Esophagus muscularis mucosa (tissue), 4 donors: ENCODE results near the gene WDR70. TPM values are rescaled to one million over a fixed set of nuclear protein-coding genes. Genes with fewer than 3 reads are reported as not detected.
"Not testable (repeated sequence)": the region's sequence is repeated elsewhere in the genome, so short reads cannot be mapped to it uniquely, and the experiment has no call there.

Experiments
- DNase-seq: peaks from one replicate; pipeline ENCODE4 v3.0.0-alpha.2; 2017; ENCODE audit errors: extremely low spot score
- H3K27ac ChIP-seq, 4 donors: fragments of 200-600 bp; sonication (generic); replicated peaks in 1 of 4; 1 replicate in 3 of 4; 2 replicates in 1 of 4; pipeline ENCODE4 v1.5.1; 2016 to 2019; ENCODE audit warnings: mild to moderate bottlenecking in 1 of 4
- H3K27me3 ChIP-seq, 4 donors: fragments of 200-600 bp; sonication (generic); one replicate each; pipeline versions ENCODE4 v1.5.1 to v1.6.0; 2016 to 2019
- H3K36me3 ChIP-seq, 4 donors: fragments of 200-600 bp; sonication (generic); one replicate each; pipeline ENCODE4 v1.5.1; 2016 to 2019
- H3K4me1 ChIP-seq, 4 donors: fragments of 200-600 bp; sonication (generic); one replicate each; pipeline ENCODE4 v1.5.1; 2016 to 2019
- H3K4me3 ChIP-seq, 4 donors: fragments of 200-600 bp; sonication (generic); 1 replicate in 2 of 4; 2 replicates in 2 of 4; pipeline ENCODE4 v1.5.1; 2016 to 2019; ENCODE audit warnings: mild to moderate bottlenecking in 4 of 4, moderate library complexity in 1 of 4
- H3K9me3 ChIP-seq, 4 donors: fragments of 200-600 bp; sonication (generic); 1 replicate in 3 of 4; 2 replicates in 1 of 4; pipeline ENCODE4 v1.5.1; 2016 to 2019
- CTCF ChIP-seq, 3 experiments: fragments of 200-600 bp in 2 of 3; fragments of 450-650 bp in 1 of 3; sonication (generic) in 2 of 3; IDR thresholded peaks; one replicate each; pipeline ENCODE4 v1.5.1; 2017 to 2019; ENCODE audit warnings: antibody characterized with exemption in 3 of 3, mild to moderate bottlenecking in 2 of 3, moderate library complexity in 1 of 3
- EP300 ChIP-seq: sonication (generic); formaldehyde crosslinking; IDR thresholded peaks from one replicate; pipeline ENCODE4 v1.6.1; 2017; ENCODE audit warnings: antibody characterized with exemption
- POLR2A ChIP-seq: fragments of 450-650 bp; IDR thresholded peaks from one replicate; pipeline ENCODE4 v1.6.1; 2017; ENCODE audit warnings: antibody characterized with exemption, moderate library complexity, mild to moderate bottlenecking, low read depth
- POLR2AphosphoS5 ChIP-seq, 2 donors: sonication (generic); formaldehyde crosslinking; IDR thresholded peaks; one replicate each; pipeline ENCODE4 v1.6.1; 2017; ENCODE audit warnings: antibody characterized with exemption in 2 of 2
- WGBS: methylation state at CpG from one replicate; pipeline ENCODE4 v1.1.5; 2018; 5-methylcytosine and 5-hydroxymethylcytosine counted together
- intact Hi-C: fragments of 100-400 bp; cut with DNase I; formaldehyde crosslinking; loops from one replicate; pipeline ENCODE4 v1.15.1; 2023
- total RNA-seq, 4 donors: library from RNA; depleted of rRNA; stranded (reverse); fragments of >200 nt; gene quantifications; one replicate each; pipeline versions ENCODE4 v1.1.0 to v1.2.1, GENCODE V29; 2016

WDR70 gene
- total RNA-seq, 4 donors from 2014 or later, result 15.6 to 24.1 (median 19.6) TPM

- 94% methylated on average over 3 of the region's 3 CpGs for WGBS
- intact Hi-C loops, result no loop called here
- no peak for DNase-seq
These were observed 199.1 kb downstream of the WDR70 start for GRCh38 chr5:37578176-37578575.

GRCh38 chr5:37580106-37580505, 201.0 kb downstream of the WDR70 start:
- TF ChIP-seq POLR2AphosphoS5 (IDR thresholded peaks at IDR 0.05) (no peak), POLR2A (no peak), EP300 (no peak), CTCF (IDR thresholded peaks at IDR 0.05) (no peak)
- 57% methylated on average over 2 of the region's 2 CpGs for WGBS
- H3K27ac ChIP-seq, result no peak overlapping the region
- DNase-seq, result no peak
- no peaks in the 10 kb centered on the region for H3K36me3 ChIP-seq
- no peaks in the 10 kb centered on the region for H3K4me1 ChIP-seq
- no peaks in the 10 kb centered on the region for H3K27me3 ChIP-seq
- intact Hi-C loops, result no loop called here
- H3K4me3 ChIP-seq, result no peak overlapping the region
- no peaks in the 10 kb centered on the region for H3K9me3 ChIP-seq

More at GRCh38 chr5:37578176-37578575, 199.1 kb downstream of the WDR70 start:
- no peak overlapping the region for H3K27ac ChIP-seq
- H3K9me3 ChIP-seq, result no peaks in the 10 kb centered on the region
- no peaks in the 10 kb centered on the region for H3K36me3 ChIP-seq
- H3K4me3 ChIP-seq, result no peak overlapping the region
- no peaks in the 10 kb centered on the region for H3K27me3 ChIP-seq
- no peaks in the 10 kb centered on the region for H3K4me1 ChIP-seq
- TF ChIP-seq POLR2AphosphoS5 (IDR thresholded peaks at IDR 0.05) (no peak), CTCF (IDR thresholded peaks at IDR 0.05) (no peak), POLR2A (no peak), EP300 (no peak)

GRCh38 chr5:37582202-37582601, 203.1 kb downstream of the WDR70 start:
- Histone ChIP-seq H3K27me3 (no peaks in the 10 kb centered on the region), H3K4me3 (no peak overlapping the region), H3K9me3 (no peaks in the 10 kb centered on the region), H3K27ac (no peak overlapping the region), H3K4me1 (no peaks in the 10 kb centered on the region), H3K36me3 (no peaks in the 10 kb centered on the region)
- intact Hi-C loops, result no loop called here
- no peak for TF ChIP-seq EP300
- WGBS, result 95% methylated on average over 2 of the region's 2 CpGs
- DNase-seq, result no peak

GRCh38 chr5:37593292-37593691, 214.2 kb downstream of the WDR70 start:
- H3K9me3 ChIP-seq, intact Hi-C loops, H3K27me3 ChIP-seq, H3K27ac ChIP-seq, H3K4me3 ChIP-seq, DNase-seq, H3K36me3 ChIP-seq, H3K4me1 ChIP-seq: not testable (repeated sequence)
- WGBS, result 94% methylated on average over 3 of the region's 3 CpGs

- intact Hi-C loops, H3K9me3 ChIP-seq, H3K36me3 ChIP-seq, H3K4me3 ChIP-seq, DNase-seq, H3K27ac ChIP-seq, H3K27me3 ChIP-seq: not testable (repeated sequence)
- WGBS, result 64% methylated on average over 2 of the region's 2 CpGs
- H3K4me1 ChIP-seq, result peaks cover 0 to 17% (median 12%) of the 10 kb centered on the region in 4 donors
These were observed 215.7 kb downstream of the WDR70 start for GRCh38 chr5:37594864-37595263.

GRCh38 chr5:37598733-37599132, 219.6 kb downstream of the WDR70 start:
- H3K27ac ChIP-seq, result peak overlapping the region in 2 of 4 donors; percentile 2 to 24
- TF ChIP-seq POLR2AphosphoS5 (IDR thresholded peaks at IDR 0.05), result no peak
- no peak for TF ChIP-seq EP300
- no peak for TF ChIP-seq CTCF (IDR thresholded peaks at IDR 0.05)
- TF ChIP-seq POLR2A, result no peak
- peaks cover 0 to 7% (median 6%) of the 10 kb centered on the region in 4 donors for H3K9me3 ChIP-seq
- H3K27me3 ChIP-seq, result no peaks in the 10 kb centered on the region
- H3K4me1 ChIP-seq, result peaks cover 0 to 21% (median 17%) of the 10 kb centered on the region in 4 donors
- WGBS, result 58% methylated on average over 3 of the region's 3 CpGs
- H3K4me3 ChIP-seq, result no peak overlapping the region
- DNase-seq, result no peak
- intact Hi-C loops, result no loop called here
- no peaks in the 10 kb centered on the region for H3K36me3 ChIP-seq
